Vagina (tissue), 2 donors: Measurements from ENCODE around the gene RANBP17. TPM values are rescaled to one million over a fixed set of nuclear protein-coding genes. Genes with fewer than 3 reads are reported as not detected.

Experiments
- DNase-seq, 2 donors: peaks; one replicate each; pipeline ENCODE4 v3.0.0-alpha.2; 2017; ENCODE audit errors: extremely low spot score in 2 of 2
- H3K27ac ChIP-seq: fragments of 200-600 bp; sonication (generic); one replicate; pipeline ENCODE4 v1.5.1; 2019
- H3K27me3 ChIP-seq: fragments of 200-600 bp; sonication (generic); one replicate; pipeline ENCODE4 v1.5.1; 2019
- H3K36me3 ChIP-seq, 2 donors: fragments of 200-600 bp; sonication (generic); one replicate each; pipeline ENCODE4 v1.5.1; 2017 to 2019
- H3K4me1 ChIP-seq: fragments of 200-600 bp; sonication (generic); one replicate; pipeline ENCODE4 v1.5.1; 2019
- H3K4me3 ChIP-seq, 2 donors: fragments of 200-600 bp; sonication (generic); 1 replicate in 1 of 2; 2 replicates in 1 of 2; pipeline ENCODE4 v1.5.1; 2016 to 2019
- H3K9me3 ChIP-seq: fragments of 200-600 bp; sonication (generic); one replicate; pipeline ENCODE4 v1.5.1; 2019
- CTCF ChIP-seq, 3 experiments: fragments of 450-650 bp in 2 of 3; fragments of 200-600 bp in 1 of 3; sonication (generic) in 1 of 3; IDR thresholded peaks; one replicate each; pipeline ENCODE4 v1.5.1; 2017 to 2019; ENCODE audit warnings: antibody characterized with exemption in 3 of 3, mild to moderate bottlenecking in 2 of 3, moderate library complexity in 2 of 3
- POLR2A ChIP-seq, 2 donors: fragments of 450-650 bp; IDR thresholded peaks; one replicate each; pipeline ENCODE4 v1.6.1; 2017; ENCODE audit warnings: antibody characterized with exemption in 2 of 2, mild to moderate bottlenecking in 2 of 2, moderate library complexity in 2 of 2
- POLR2AphosphoS5 ChIP-seq, 2 donors: sonication (generic); formaldehyde crosslinking; IDR thresholded peaks; one replicate each; pipeline ENCODE4 v1.9.0; 2017; ENCODE audit warnings: antibody characterized with exemption in 2 of 2, mild to moderate bottlenecking in 2 of 2, low read depth in 1 of 2; ENCODE audit not compliant: insufficient read depth in 1 of 2
- intact Hi-C: fragments of 100-400 bp; cut with DNase I; formaldehyde crosslinking; loops from one replicate; pipeline ENCODE4 v1.15.1; 2023
- total RNA-seq: library from RNA; depleted of rRNA; stranded (reverse); fragments of >200 nt; gene quantifications from one replicate; pipeline ENCODE4 v1.2.3, GENCODE V29; 2016

Gene RANBP17
- total RNA-seq, 1 donor from 2014 or later: 5.4 TPM

- TF ChIP-seq POLR2A (IDR thresholded peaks at IDR 0.05) (no peak), CTCF (IDR thresholded peaks at IDR 0.05) (no peak), POLR2AphosphoS5 (IDR thresholded peaks at IDR 0.05; ENCODE audit: insufficient read depth in 1 of 2, low read depth in 1 of 2) (no peak)
- Histone ChIP-seq H3K4me1 (peaks cover 7% of the 10 kb centered on the region), H3K4me3 (no peak overlapping the region), H3K27me3 (no peaks in the 10 kb centered on the region), H3K27ac (no peak overlapping the region), H3K9me3 (no peaks in the 10 kb centered on the region), H3K36me3 (no peaks in the 10 kb centered on the region)
- intact Hi-C loops: no loop called here
- no peak for DNase-seq
These were observed 473.8 kb downstream of the RANBP17 start for GRCh38 chr5:171335616-171336015.

- H3K4me1 ChIP-seq: peaks cover 7% of the 10 kb centered on the region
- TF ChIP-seq CTCF (IDR thresholded peaks at IDR 0.05) (peak in 2 of 3 experiments; percentile 30 to 32), POLR2A (IDR thresholded peaks at IDR 0.05) (no peak)
- DNase-seq: no peak
- no peaks in the 10 kb centered on the region for H3K9me3 ChIP-seq
- H3K27ac ChIP-seq: no peak overlapping the region
- H3K36me3 ChIP-seq: no peaks in the 10 kb centered on the region
- intact Hi-C loops: no loop called here
- H3K4me3 ChIP-seq: peak overlapping the region in 1 of 2 donors; percentile 1
- H3K27me3 ChIP-seq: no peaks in the 10 kb centered on the region
These were observed 474.8 kb downstream of the RANBP17 start for GRCh38 chr5:171336521-171337209.

GRCh38 chr5:171337210-171337569 lies 475.4 kb downstream of the RANBP17 start:
- H3K36me3 ChIP-seq: no peaks in the 10 kb centered on the region
- intact Hi-C loops: no loop called here
- DNase-seq: no peak
- H3K4me3 ChIP-seq: no peak overlapping the region
- TF ChIP-seq POLR2AphosphoS5 (IDR thresholded peaks at IDR 0.05; ENCODE audit: insufficient read depth in 1 of 2, low read depth in 1 of 2) (no peak), CTCF (IDR thresholded peaks at IDR 0.05) (no peak), POLR2A (IDR thresholded peaks at IDR 0.05) (no peak)
- H3K27me3 ChIP-seq: no peaks in the 10 kb centered on the region
- no peak overlapping the region for H3K27ac ChIP-seq
- H3K4me1 ChIP-seq: peaks cover 7% of the 10 kb centered on the region
- H3K9me3 ChIP-seq: no peaks in the 10 kb centered on the region

- H3K4me3 ChIP-seq: no peak overlapping the region
- H3K9me3 ChIP-seq: no peaks in the 10 kb centered on the region
- intact Hi-C loops: no loop called here
- TF ChIP-seq POLR2AphosphoS5 (IDR thresholded peaks at IDR 0.05; ENCODE audit: insufficient read depth in 1 of 2, low read depth in 1 of 2) (no peak), POLR2A (IDR thresholded peaks at IDR 0.05) (no peak), CTCF (IDR thresholded peaks at IDR 0.05) (no peak)
- H3K27me3 ChIP-seq: no peaks in the 10 kb centered on the region
- peaks cover 7% of the 10 kb centered on the region for H3K4me1 ChIP-seq
- no peak overlapping the region for H3K27ac ChIP-seq
- no peaks in the 10 kb centered on the region for H3K36me3 ChIP-seq
- no peak for DNase-seq
These were observed 478.2 kb downstream of the RANBP17 start for GRCh38 chr5:171340042-171340441.

- DNase-seq: no peak
- Histone ChIP-seq H3K4me3 (no peak overlapping the region), H3K4me1 (peaks cover 7% of the 10 kb centered on the region), H3K27ac (no peak overlapping the region), H3K36me3 (no peaks in the 10 kb centered on the region), H3K9me3 (no peaks in the 10 kb centered on the region), H3K27me3 (no peaks in the 10 kb centered on the region)
- no peak for TF ChIP-seq CTCF (IDR thresholded peaks at IDR 0.05)
- no peak for TF ChIP-seq POLR2AphosphoS5 (IDR thresholded peaks at IDR 0.05; ENCODE audit: insufficient read depth in 1 of 2, low read depth in 1 of 2)
- TF ChIP-seq POLR2A (IDR thresholded peaks at IDR 0.05): no peak
- intact Hi-C loops: no loop called here
These were observed 478.7 kb downstream of the RANBP17 start for GRCh38 chr5:171340491-171340890.
